Smooth muscle cell of the coronary artery (primary cell): ENCODE results near the gene OPHN1. TPM values are rescaled to one million over a fixed set of nuclear protein-coding genes. Genes with fewer than 3 reads are reported as not detected.

Experiments
- total RNA-seq: library from RNA; depleted of rRNA; stranded (reverse); fragments of >200 nt; gene quantifications from 2 replicates; pipeline ENCODE4 v1.2.3, GENCODE V29; 2014; ENCODE audit warnings: low replicate concordance

The OPHN1 gene
- total RNA-seq, result 2.7 and 7.8 TPM in 2 replicates

GRCh38 chrX:68433155-68433980 is at the start of gene OPHN1:
Gene OPHN1, minus strand, starts transcription at chrX:68433495. Its CDS starts 475 bp downstream, at chrX:68433020.

Other genes with a start within 250 kb of the OPHN1 start
- 11.0 and 26.7 TPM in 2 replicates for gene YIPF6, start 65.6 kb upstream of the OPHN1 start, total RNA-seq
- 0.94 and 3.1 TPM in 2 replicates for gene STARD8, start 214.2 kb upstream of the OPHN1 start, total RNA-seq